Mesenchymal stem cell (in vitro differentiated cells and primary cell): ENCODE results near the gene AXIN2.

Experiments
- DNase-seq: peaks from one replicate; pipeline ENCODE4 v3.0.0-alpha.2; 2013
- H2AFZ ChIP-seq: one replicate; pipeline ENCODE4 v1.6.1; 2013; ENCODE audit warnings: low read depth, mild to moderate bottlenecking, control low read depth, inconsistent platforms, low read length, moderate library complexity
- H2AK5ac ChIP-seq: 2 replicates; pipeline ENCODE4 v1.6.1; 2013; ENCODE audit warnings: low read length, moderate library complexity, mild to moderate bottlenecking, inconsistent platforms; ENCODE audit not compliant: severe bottlenecking
- H2BK120ac ChIP-seq: one replicate; pipeline ENCODE4 v1.6.1; 2013; ENCODE audit warnings: low read depth, mild to moderate bottlenecking, inconsistent platforms, low read length, moderate library complexity
- H2BK12ac ChIP-seq, 2 experiments: one replicate each; pipeline ENCODE4 v1.6.1; 2013; ENCODE audit warnings: inconsistent platforms in 2 of 2, low read length in 2 of 2, mild to moderate bottlenecking in 2 of 2, moderate library complexity in 2 of 2, control low read depth in 1 of 2
- H2BK15ac ChIP-seq: one replicate; pipeline ENCODE4 v1.6.1; 2013; ENCODE audit warnings: mild to moderate bottlenecking, low read depth, inconsistent platforms; ENCODE audit not compliant: poor library complexity, severe bottlenecking
- H2BK5ac ChIP-seq: 2 replicates; pipeline ENCODE4 v1.6.1; 2013; ENCODE audit warnings: low read depth, mild to moderate bottlenecking, low read length, control low read depth, inconsistent platforms; ENCODE audit not compliant: poor library complexity, severe bottlenecking
- H3K14ac ChIP-seq, 2 experiments: one replicate each; pipeline ENCODE4 v1.6.1; 2013; ENCODE audit warnings: inconsistent platforms in 2 of 2, low read length in 2 of 2, control low read depth in 1 of 2, mild to moderate bottlenecking in 1 of 2, moderate library complexity in 1 of 2
- H3K18ac ChIP-seq, 2 experiments: one replicate each; pipeline ENCODE4 v1.6.1; 2013; ENCODE audit warnings: inconsistent platforms in 2 of 2, low read length in 2 of 2, control low read depth in 1 of 2, low read depth in 1 of 2, mild to moderate bottlenecking in 1 of 2
- H3K23ac ChIP-seq, 2 experiments: one replicate each; pipeline ENCODE4 v1.6.1; 2013; ENCODE audit warnings: inconsistent platforms in 2 of 2, low read length in 2 of 2, mild to moderate bottlenecking in 2 of 2, moderate library complexity in 2 of 2, control low read depth in 1 of 2
- H3K27ac ChIP-seq: 2 replicates; pipeline ENCODE4 v1.5.1; 2013; ENCODE audit warnings: mild to moderate bottlenecking, moderate library complexity, low read length, control low read depth, inconsistent platforms; ENCODE audit not compliant: poor library complexity, severe bottlenecking
- H3K27me3 ChIP-seq, 2 experiments: 2 replicates each; pipeline versions ENCODE4 v1.6.1 to v1.7.0; 2013; ENCODE audit warnings: low read length in 2 of 2, mild to moderate bottlenecking in 2 of 2, moderate library complexity in 2 of 2, control low read depth in 1 of 2, inconsistent platforms in 1 of 2; ENCODE audit not compliant: control insufficient read depth in 1 of 2, insufficient read depth in 1 of 2
- H3K36me3 ChIP-seq, 2 experiments: 2 replicates each; pipeline versions ENCODE4 v1.6.1 to v1.7.0; 2013; ENCODE audit warnings: low read length in 2 of 2, control low read depth in 1 of 2, inconsistent platforms in 1 of 2, low read depth in 1 of 2, mild to moderate bottlenecking in 1 of 2; ENCODE audit not compliant: insufficient read depth in 2 of 2, control insufficient read depth in 1 of 2
- H3K4ac ChIP-seq, 2 experiments: one replicate each; pipeline ENCODE4 v1.6.1; 2013; ENCODE audit warnings: inconsistent platforms in 2 of 2, low read length in 2 of 2, mild to moderate bottlenecking in 2 of 2, moderate library complexity in 2 of 2, control low read depth in 1 of 2, low read depth in 1 of 2
- H3K4me1 ChIP-seq: 2 replicates; pipeline ENCODE4 v1.6.1; 2013; ENCODE audit warnings: low read depth, low read length, control low read depth; ENCODE audit not compliant: control insufficient read depth, insufficient read depth
- H3K4me2 ChIP-seq: 2 replicates; pipeline ENCODE4 v1.6.1; 2013; ENCODE audit warnings: low read length, mild to moderate bottlenecking, inconsistent platforms; ENCODE audit not compliant: poor library complexity, severe bottlenecking
- H3K4me3 ChIP-seq, 2 experiments: 2 replicates each; pipeline versions ENCODE4 v1.5.1 to v1.7.0; 2013; ENCODE audit warnings: low read length in 2 of 2, mild to moderate bottlenecking in 2 of 2, control low read depth in 1 of 2, low read depth in 1 of 2; ENCODE audit not compliant: insufficient read depth in 1 of 2
- H3K79me1 ChIP-seq: replicated peaks from 2 replicates; pipeline ENCODE4 v1.6.1; 2013; ENCODE audit warnings: mild to moderate bottlenecking, control low read depth, low read length, inconsistent platforms; ENCODE audit not compliant: poor library complexity, severe bottlenecking
- H3K9ac ChIP-seq: 2 replicates; pipeline ENCODE4 v1.7.0; 2013; ENCODE audit warnings: mild to moderate bottlenecking, low read length, moderate library complexity
- H3K9me3 ChIP-seq: 2 replicates; pipeline ENCODE4 v1.7.0; 2013; ENCODE audit warnings: mild to moderate bottlenecking, low read length; ENCODE audit not compliant: control insufficient read depth
- H4K8ac ChIP-seq: one replicate; pipeline ENCODE4 v1.6.1; 2013; ENCODE audit warnings: inconsistent platforms, mild to moderate bottlenecking, low read length, moderate library complexity
- H4K91ac ChIP-seq: one replicate; pipeline ENCODE4 v1.6.1; 2013; ENCODE audit warnings: mild to moderate bottlenecking, low read length, inconsistent platforms
- WGBS: methylation state at CpG from one replicate; pipeline ENCODE4 v1.1.7; 2013; ENCODE audit warnings: mixed read lengths; 5-methylcytosine and 5-hydroxymethylcytosine counted together

AXIN2 gene

DNA sequence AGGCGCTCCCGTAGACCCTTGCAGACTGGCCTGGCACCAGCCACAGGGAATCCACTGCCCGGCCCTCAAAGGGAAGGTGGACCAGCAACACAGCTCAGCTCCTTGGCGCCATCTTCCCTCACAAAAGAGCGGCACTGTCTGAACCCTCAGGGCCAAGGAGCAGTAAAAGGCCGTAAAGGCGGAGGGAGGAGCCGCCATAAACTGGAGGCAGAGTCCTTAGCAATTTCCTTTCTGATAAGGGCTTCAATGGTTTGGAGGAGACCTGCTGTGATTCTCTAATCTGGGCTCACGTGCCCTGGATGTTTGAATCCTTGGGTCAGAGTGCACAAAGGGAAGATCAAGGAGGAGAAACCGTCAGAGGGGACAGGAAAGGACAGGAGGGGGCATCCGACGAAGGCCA is 15.5 kb upstream of the AXIN2 start:
- Histone ChIP-seq H2BK15ac (no peak overlapping the region), H4K91ac (no peak overlapping the region), H3K4me1 (no peaks in the 10 kb centered on the region), H3K18ac (no peak overlapping the region), H2BK12ac (no peak overlapping the region), H3K27ac (no peak overlapping the region), H3K4me2 (no peak overlapping the region), H4K8ac (no peak overlapping the region), H3K4ac (no peak overlapping the region), H3K79me1 (no peaks in the 10 kb centered on the region), H2AK5ac (no peak overlapping the region), H2AFZ (no peak overlapping the region), H3K36me3 (no peaks in the 10 kb centered on the region), H3K23ac (no peak overlapping the region), H2BK5ac (no peak overlapping the region), H3K9me3 (no peaks in the 10 kb centered on the region), H2BK120ac (no peak overlapping the region), H3K14ac (no peak overlapping the region), H3K9ac (no peak overlapping the region), H3K27me3 (no peaks in the 10 kb centered on the region), H3K4me3 (no peak overlapping the region)
- WGBS = 40% methylated on average over 12 of the region's 12 CpGs
- DNase-seq = no peak

GRCh38 chr17:65573282-65573602 is 11.8 kb upstream of the AXIN2 start:
- H3K4me1 ChIP-seq = no peaks in the 10 kb centered on the region
- no peak overlapping the region for H3K4ac ChIP-seq
- no peak overlapping the region for H2AFZ ChIP-seq
- H3K27me3 ChIP-seq = no peaks in the 10 kb centered on the region
- no peak overlapping the region for H3K4me3 ChIP-seq
- no peak overlapping the region for H2AK5ac ChIP-seq
- H2BK120ac ChIP-seq = no peak overlapping the region
- no peak for DNase-seq
- no peak overlapping the region for H4K8ac ChIP-seq
- H2BK12ac ChIP-seq = no peak overlapping the region
- no peak overlapping the region for H4K91ac ChIP-seq
- 27% methylated on average over 5 of the region's 5 CpGs for WGBS
- H3K9me3 ChIP-seq = no peaks in the 10 kb centered on the region
- H3K14ac ChIP-seq = no peak overlapping the region
- H2BK15ac ChIP-seq = no peak overlapping the region
- H3K36me3 ChIP-seq = no peaks in the 10 kb centered on the region
- H2BK5ac ChIP-seq = no peak overlapping the region
- no peak overlapping the region for H3K18ac ChIP-seq
- H3K4me2 ChIP-seq = no peak overlapping the region
- no peak overlapping the region for H3K27ac ChIP-seq
- H3K9ac ChIP-seq = no peak overlapping the region
- H3K79me1 ChIP-seq = no peaks in the 10 kb centered on the region
- H3K23ac ChIP-seq = no peak overlapping the region

- Histone ChIP-seq H3K4me3 (no peak overlapping the region), H2BK15ac (no peak overlapping the region), H2BK5ac (no peak overlapping the region), H2BK12ac (no peak overlapping the region), H2BK120ac (no peak overlapping the region), H3K18ac (no peak overlapping the region), H4K8ac (no peak overlapping the region), H3K23ac (no peak overlapping the region), H3K4me1 (no peaks in the 10 kb centered on the region), H3K14ac (no peak overlapping the region), H3K4me2 (no peak overlapping the region), H3K36me3 (no peaks in the 10 kb centered on the region), H2AFZ (no peak overlapping the region), H3K4ac (no peak overlapping the region), H2AK5ac (no peak overlapping the region), H3K9me3 (no peaks in the 10 kb centered on the region), H3K27ac (no peak overlapping the region), H4K91ac (no peak overlapping the region), H3K79me1 (no peaks in the 10 kb centered on the region), H3K27me3 (no peaks in the 10 kb centered on the region), H3K9ac (no peak overlapping the region)
- WGBS = 15% methylated on average over 14 of the region's 14 CpGs
- no peak for DNase-seq
Measured at GRCh38 chr17:65572581-65573281, 11.3 kb upstream of the AXIN2 start.

GRCh38 chr17:65572186-65572580 is 10.7 kb upstream of the AXIN2 start:
- no peak overlapping the region for H3K27ac ChIP-seq
- no peak overlapping the region for H3K18ac ChIP-seq
- DNase-seq = no peak
- no peak overlapping the region for H2BK12ac ChIP-seq
- no peak overlapping the region for H3K4ac ChIP-seq
- WGBS = 1% methylated on average over 5 of the region's 6 CpGs
- H2AFZ ChIP-seq = no peak overlapping the region
- no peaks in the 10 kb centered on the region for H3K9me3 ChIP-seq
- H3K14ac ChIP-seq = no peak overlapping the region
- H2BK5ac ChIP-seq = no peak overlapping the region
- H3K4me1 ChIP-seq = no peaks in the 10 kb centered on the region
- H3K27me3 ChIP-seq = no peaks in the 10 kb centered on the region
- no peak overlapping the region for H2AK5ac ChIP-seq
- no peak overlapping the region for H2BK15ac ChIP-seq
- no peak overlapping the region for H2BK120ac ChIP-seq
- H3K23ac ChIP-seq = no peak overlapping the region
- H3K4me2 ChIP-seq = no peak overlapping the region
- H4K8ac ChIP-seq = no peak overlapping the region
- H3K79me1 ChIP-seq = no peaks in the 10 kb centered on the region
- no peak overlapping the region for H3K9ac ChIP-seq
- H3K36me3 ChIP-seq = no peaks in the 10 kb centered on the region
- H4K91ac ChIP-seq = no peak overlapping the region
- H3K4me3 ChIP-seq = no peak overlapping the region
